ENCODE results near the gene WT1.

The WT1 gene

GRCh38 chr11:32438866-32439489 lies 3.6 kb upstream of the WT1 start:
- Histone ChIP-seq H3K4me3 (ENCODE audit: low read depth, low read length) (no peak overlapping the region), H3K79me2 (no peaks in the 10 kb centered on the region), H3K27me3 (ENCODE audit: control insufficient read depth, insufficient read depth, low read length) (no peaks in the 10 kb centered on the region), H3K4me2 (ENCODE audit: low read length) (no peak overlapping the region), H3K4me1 (no peaks in the 10 kb centered on the region), H3K9ac (no peak overlapping the region), H2AFZ (no peak overlapping the region), H3K27ac (no peak overlapping the region), H3K36me3 (ENCODE audit: control insufficient read depth, insufficient read depth, low read length) (no peaks in the 10 kb centered on the region), H3K9me3 (ENCODE audit: control insufficient read depth, low read length) (no peaks in the 10 kb centered on the region)
- no peak for TF ChIP-seq CTCF (IDR thresholded peaks at IDR 0.05)

- H3K9ac ChIP-seq: no peak overlapping the region
- no peaks in the 10 kb centered on the region for H3K27me3 ChIP-seq (ENCODE audit: control insufficient read depth, insufficient read depth, low read length)
- no peaks in the 10 kb centered on the region for H3K9me3 ChIP-seq (ENCODE audit: control insufficient read depth, low read length)
- H2AFZ ChIP-seq: no peak overlapping the region
- H3K79me2 ChIP-seq: no peaks in the 10 kb centered on the region
- H3K36me3 ChIP-seq (ENCODE audit: control insufficient read depth, insufficient read depth, low read length): no peaks in the 10 kb centered on the region
- no peaks in the 10 kb centered on the region for H3K4me1 ChIP-seq
- no peak overlapping the region for H3K27ac ChIP-seq
- H3K4me2 ChIP-seq (ENCODE audit: low read length): no peak overlapping the region
- no peak overlapping the region for H3K4me3 ChIP-seq (ENCODE audit: low read depth, low read length)
- TF ChIP-seq CTCF (IDR thresholded peaks at IDR 0.05): no peak
Measured at GRCh38 chr11:32438346-32438865, 3.1 kb upstream of the WT1 start.

GRCh38 chr11:32437495-32438345 lies 2.4 kb upstream of the WT1 start:
- Histone ChIP-seq H3K4me3 (ENCODE audit: low read depth, low read length) (no peak overlapping the region), H3K36me3 (ENCODE audit: control insufficient read depth, insufficient read depth, low read length) (no peaks in the 10 kb centered on the region), H3K9me3 (ENCODE audit: control insufficient read depth, low read length) (no peaks in the 10 kb centered on the region), H3K79me2 (no peaks in the 10 kb centered on the region), H3K4me2 (ENCODE audit: low read length) (no peak overlapping the region), H3K27ac (no peak overlapping the region), H2AFZ (no peak overlapping the region), H3K27me3 (ENCODE audit: control insufficient read depth, insufficient read depth, low read length) (no peaks in the 10 kb centered on the region), H3K4me1 (no peaks in the 10 kb centered on the region), H3K9ac (no peak overlapping the region)
- TF ChIP-seq CTCF (IDR thresholded peaks at IDR 0.05): no peak

GRCh38 chr11:32436751-32437494 lies 1.6 kb upstream of the WT1 start:
- Histone ChIP-seq H3K27me3 (ENCODE audit: control insufficient read depth, insufficient read depth, low read length) (no peaks in the 10 kb centered on the region), H3K4me2 (ENCODE audit: low read length) (no peak overlapping the region), H3K36me3 (ENCODE audit: control insufficient read depth, insufficient read depth, low read length) (no peaks in the 10 kb centered on the region), H3K9me3 (ENCODE audit: control insufficient read depth, low read length) (no peaks in the 10 kb centered on the region), H3K9ac (no peak overlapping the region), H3K4me3 (ENCODE audit: low read depth, low read length) (no peak overlapping the region), H3K4me1 (no peaks in the 10 kb centered on the region), H2AFZ (no peak overlapping the region), H3K27ac (no peak overlapping the region), H3K79me2 (no peaks in the 10 kb centered on the region)
- no peak for TF ChIP-seq CTCF (IDR thresholded peaks at IDR 0.05)
